GM12865 (cell line): ENCODE measurements around the gene PRDM16.

Experiments
- DNase-seq: peaks from one replicate; pipeline ENCODE4 v3.0.0; 2010; ENCODE audit warnings: low read depth
- H3K4me3 ChIP-seq: 2 replicates; pipeline ENCODE4 v1.5.1; 2011; ENCODE audit warnings: mild to moderate bottlenecking, low read depth, low read length, control low read depth
- TF ChIP-seq, protein P1 (sequence below): IDR thresholded peaks from 2 replicates; pipeline ENCODE4 v1.5.1; 2011; ENCODE audit warnings: low read length, control low read depth, low read depth, inconsistent platforms; ENCODE audit not compliant: insufficient read depth; ENCODE audit errors: missing control alignments

Gene PRDM16

DNA sequence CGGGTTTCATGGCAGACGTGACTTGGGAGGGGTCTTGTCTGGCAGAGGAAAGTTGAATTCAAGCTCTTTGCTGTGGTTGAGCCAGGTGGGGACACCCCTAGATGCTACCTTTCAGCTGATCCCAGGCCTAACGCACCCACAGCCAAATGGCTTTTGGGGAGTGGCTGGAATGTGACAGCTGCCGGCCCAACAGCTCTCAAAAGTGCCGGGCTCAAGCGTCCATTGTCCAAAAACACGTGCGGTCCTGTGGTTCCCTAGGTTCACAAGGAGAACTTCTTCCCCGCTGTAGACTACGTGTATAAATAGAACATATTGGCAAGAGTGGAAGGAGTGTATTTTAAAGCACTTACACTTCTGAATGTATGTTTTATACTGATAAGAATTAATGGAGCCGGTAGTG lies 298.4 kb downstream of the PRDM16 start:
- TF ChIP-seq, protein P1, sequence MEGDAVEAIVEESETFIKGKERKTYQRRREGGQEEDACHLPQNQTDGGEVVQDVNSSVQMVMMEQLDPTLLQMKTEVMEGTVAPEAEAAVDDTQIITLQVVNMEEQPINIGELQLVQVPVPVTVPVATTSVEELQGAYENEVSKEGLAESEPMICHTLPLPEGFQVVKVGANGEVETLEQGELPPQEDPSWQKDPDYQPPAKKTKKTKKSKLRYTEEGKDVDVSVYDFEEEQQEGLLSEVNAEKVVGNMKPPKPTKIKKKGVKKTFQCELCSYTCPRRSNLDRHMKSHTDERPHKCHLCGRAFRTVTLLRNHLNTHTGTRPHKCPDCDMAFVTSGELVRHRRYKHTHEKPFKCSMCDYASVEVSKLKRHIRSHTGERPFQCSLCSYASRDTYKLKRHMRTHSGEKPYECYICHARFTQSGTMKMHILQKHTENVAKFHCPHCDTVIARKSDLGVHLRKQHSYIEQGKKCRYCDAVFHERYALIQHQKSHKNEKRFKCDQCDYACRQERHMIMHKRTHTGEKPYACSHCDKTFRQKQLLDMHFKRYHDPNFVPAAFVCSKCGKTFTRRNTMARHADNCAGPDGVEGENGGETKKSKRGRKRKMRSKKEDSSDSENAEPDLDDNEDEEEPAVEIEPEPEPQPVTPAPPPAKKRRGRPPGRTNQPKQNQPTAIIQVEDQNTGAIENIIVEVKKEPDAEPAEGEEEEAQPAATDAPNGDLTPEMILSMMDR: no peak
- H3K4me3 ChIP-seq: no peak overlapping the region
- no peak for DNase-seq

DNA sequence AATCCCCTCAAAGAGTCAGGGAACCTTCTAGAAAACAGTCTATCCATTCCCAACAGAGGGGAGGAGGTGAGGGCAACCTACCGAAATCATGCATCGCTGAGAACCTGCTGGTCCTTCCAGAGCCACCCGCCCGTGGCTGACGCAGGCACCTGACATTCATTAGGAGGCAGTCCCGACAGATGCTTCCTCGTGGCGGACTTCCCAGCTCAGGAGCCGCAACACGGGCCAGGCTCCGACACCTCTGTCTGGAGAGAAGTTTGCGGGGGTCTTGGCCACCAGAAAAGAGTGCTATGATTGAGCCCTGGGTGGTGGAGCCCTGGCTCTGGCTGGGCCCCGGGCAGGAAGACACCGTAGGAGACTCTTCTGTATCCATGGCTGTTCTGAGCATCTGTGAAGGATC lies 299.1 kb downstream of the PRDM16 start:
- no peak overlapping the region for H3K4me3 ChIP-seq
- DNase-seq: no peak
- TF ChIP-seq, protein P1: no peak

DNA sequence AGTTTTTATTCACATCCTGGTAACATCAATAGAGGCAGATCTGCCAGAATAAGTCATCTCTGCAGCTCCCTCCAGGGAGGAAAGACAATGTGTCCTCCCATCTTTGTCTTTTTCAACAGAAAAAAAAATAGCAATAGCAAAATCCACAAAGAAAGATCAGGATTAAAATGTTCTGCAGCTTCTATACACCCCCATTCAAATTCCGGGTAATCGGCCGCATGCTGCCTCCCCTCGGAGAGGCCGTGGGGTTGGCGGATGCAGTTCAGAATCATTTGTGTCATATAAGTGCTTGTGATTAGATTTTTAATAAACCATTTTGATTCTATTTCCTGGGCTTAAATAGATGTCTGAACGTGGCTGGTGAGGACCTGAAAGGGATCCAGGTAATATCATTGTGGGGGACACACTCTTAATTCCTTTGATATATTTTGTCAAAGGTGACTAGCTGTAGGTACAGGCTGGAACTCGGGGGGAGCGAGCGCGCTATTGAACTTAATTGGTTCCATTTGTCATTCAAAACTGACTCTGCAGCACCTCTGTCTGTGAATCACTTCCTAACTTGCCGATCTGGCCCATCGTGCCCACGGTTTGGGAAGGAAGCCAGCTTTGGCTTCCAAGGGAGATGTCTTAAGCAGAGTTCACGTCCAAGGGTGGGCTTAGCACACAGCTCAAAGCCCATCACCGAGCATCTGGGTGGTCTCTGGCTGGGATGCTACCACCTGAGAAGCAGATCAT lies 299.9 kb downstream of the PRDM16 start:
- TF ChIP-seq, protein P1: no peak
- no peak for DNase-seq
- no peak overlapping the region for H3K4me3 ChIP-seq

- no peak overlapping the region for H3K4me3 ChIP-seq
- TF ChIP-seq, protein P1: no peak
- no peak for DNase-seq
These were observed 300.6 kb downstream of the PRDM16 start for GRCh38 chr1:3369446-3370076.

GRCh38 chr1:3370856-3371703 lies 302.1 kb downstream of the PRDM16 start:
- H3K4me3 ChIP-seq: no peak overlapping the region
- no peak for DNase-seq

DNA sequence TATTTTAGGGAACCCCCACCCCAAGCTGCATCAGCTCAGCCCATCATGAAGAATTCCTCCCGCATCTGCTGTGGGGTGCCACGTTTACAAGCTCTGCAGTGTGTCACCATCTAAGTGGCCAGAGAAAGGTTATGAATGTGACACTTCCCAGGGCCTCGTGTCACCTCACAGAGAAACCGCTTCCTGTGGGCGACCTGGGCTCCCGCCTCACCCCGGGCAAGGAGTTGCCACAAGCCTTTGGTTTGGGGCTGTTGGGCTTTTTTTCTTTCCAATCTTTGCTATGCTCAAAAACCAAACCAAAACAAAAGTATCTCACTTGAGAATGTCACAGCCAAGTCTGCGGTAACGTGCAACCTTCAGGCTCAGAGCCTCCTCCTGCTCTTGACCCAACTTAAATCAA lies 303.3 kb downstream of the PRDM16 start:
- DNase-seq: no peak
- TF ChIP-seq, protein P1: no peak
- no peak overlapping the region for H3K4me3 ChIP-seq

More at GRCh38 chr1:3370856-3371703, 302.1 kb downstream of the PRDM16 start:
- TF ChIP-seq, protein P1: no peak
